ENCODE data around the gene SOCS3.

DNA sequence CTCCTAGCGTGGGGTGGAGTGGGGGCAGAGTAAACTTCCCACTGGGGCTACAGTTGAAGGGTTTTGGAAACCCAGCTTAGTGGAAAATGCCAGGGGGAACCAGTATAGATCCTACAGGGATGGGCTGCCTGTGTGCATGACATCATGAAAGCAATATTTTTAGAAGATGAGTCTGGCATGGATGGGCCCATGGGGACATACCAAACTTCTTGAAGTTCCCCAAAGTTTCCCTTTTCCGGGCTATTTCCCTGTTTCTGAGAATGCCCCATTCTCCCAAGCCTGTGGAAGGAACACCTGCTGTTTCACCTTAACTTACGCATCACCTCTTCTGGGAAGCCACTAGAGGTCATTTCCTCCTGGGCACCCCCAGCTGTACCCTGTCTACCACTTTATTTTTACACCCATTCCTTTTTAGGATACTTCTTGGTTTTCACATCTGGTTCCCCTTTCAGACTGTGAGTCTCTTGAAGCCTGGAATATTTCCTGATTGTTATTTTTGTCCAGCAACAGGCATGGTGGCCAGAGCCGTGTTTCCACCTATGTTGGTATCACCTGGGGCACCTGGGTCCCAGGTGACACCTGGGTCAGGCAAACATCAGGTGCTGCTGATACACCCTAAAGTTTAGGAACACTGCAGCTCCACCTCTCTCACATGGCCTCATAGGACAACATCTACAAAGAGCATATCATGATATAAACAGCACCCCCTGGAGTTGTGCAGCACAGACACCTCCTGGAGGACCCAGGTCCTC lies 9.8 kb downstream of the SOCS3 start:
- TF ChIP-seq, protein P1, sequence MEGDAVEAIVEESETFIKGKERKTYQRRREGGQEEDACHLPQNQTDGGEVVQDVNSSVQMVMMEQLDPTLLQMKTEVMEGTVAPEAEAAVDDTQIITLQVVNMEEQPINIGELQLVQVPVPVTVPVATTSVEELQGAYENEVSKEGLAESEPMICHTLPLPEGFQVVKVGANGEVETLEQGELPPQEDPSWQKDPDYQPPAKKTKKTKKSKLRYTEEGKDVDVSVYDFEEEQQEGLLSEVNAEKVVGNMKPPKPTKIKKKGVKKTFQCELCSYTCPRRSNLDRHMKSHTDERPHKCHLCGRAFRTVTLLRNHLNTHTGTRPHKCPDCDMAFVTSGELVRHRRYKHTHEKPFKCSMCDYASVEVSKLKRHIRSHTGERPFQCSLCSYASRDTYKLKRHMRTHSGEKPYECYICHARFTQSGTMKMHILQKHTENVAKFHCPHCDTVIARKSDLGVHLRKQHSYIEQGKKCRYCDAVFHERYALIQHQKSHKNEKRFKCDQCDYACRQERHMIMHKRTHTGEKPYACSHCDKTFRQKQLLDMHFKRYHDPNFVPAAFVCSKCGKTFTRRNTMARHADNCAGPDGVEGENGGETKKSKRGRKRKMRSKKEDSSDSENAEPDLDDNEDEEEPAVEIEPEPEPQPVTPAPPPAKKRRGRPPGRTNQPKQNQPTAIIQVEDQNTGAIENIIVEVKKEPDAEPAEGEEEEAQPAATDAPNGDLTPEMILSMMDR (IDR thresholded peaks at IDR 0.05), result no peak
- no peak for TF ChIP-seq POLR2A (IDR thresholded peaks at IDR 0.05)
- TF ChIP-seq EP300 (IDR thresholded peaks at IDR 0.05), result no peak

Data from tibial nerve (tissue), 4 donors.